Putamen (tissue), 1 donor: ENCODE measurements around the gene KIAA1755.

Source experiments
- DNase-seq: peaks from one replicate; pipeline ENCODE4 v3.0.0-alpha.2; 2016; ENCODE audit warnings: low spot score

The KIAA1755 gene

GRCh38 chr20:38165089-38165965 is 95.2 kb downstream of the KIAA1755 start, which contains the start of gene TGM2:
Gene TGM2, minus strand, starts transcription at chr20:38165270. Its CDS starts 72 bp downstream, at chr20:38165198.
- DNase-seq: no peak

- DNase-seq: no peak
Observed at GRCh38 chr20:38164624-38165088, 95.9 kb downstream of the KIAA1755 start.

- no peak for DNase-seq
Observed at GRCh38 chr20:38164069-38164468, 96.5 kb downstream of the KIAA1755 start.

- DNase-seq: no peak
Observed at GRCh38 chr20:38162878-38163875, 97.4 kb downstream of the KIAA1755 start.

- no peak for DNase-seq
Observed at GRCh38 chr20:38162149-38162548, 98.4 kb downstream of the KIAA1755 start.

- no peak for DNase-seq
Observed at GRCh38 chr20:38161412-38161774, 99.1 kb downstream of the KIAA1755 start.
